GM18909 (cell line): ENCODE measurements around the gene HEXIM2.

Experiments used
- ATAC-seq: cut with Tn5 transposase; IDR thresholded peaks from one replicate; pipeline ENCODE4 v1.9.1; 2021; ENCODE audit warnings: mild to moderate bottlenecking; ENCODE audit not compliant: unreplicated experiment, poor library complexity

HEXIM2 gene

GRCh38 chr17:45143094-45143670 is 18.5 kb upstream of the HEXIM2 start:
- ATAC-seq = no peak

GRCh38 chr17:45143767-45144198 is 17.9 kb upstream of the HEXIM2 start:
- ATAC-seq = no peak

DNA sequence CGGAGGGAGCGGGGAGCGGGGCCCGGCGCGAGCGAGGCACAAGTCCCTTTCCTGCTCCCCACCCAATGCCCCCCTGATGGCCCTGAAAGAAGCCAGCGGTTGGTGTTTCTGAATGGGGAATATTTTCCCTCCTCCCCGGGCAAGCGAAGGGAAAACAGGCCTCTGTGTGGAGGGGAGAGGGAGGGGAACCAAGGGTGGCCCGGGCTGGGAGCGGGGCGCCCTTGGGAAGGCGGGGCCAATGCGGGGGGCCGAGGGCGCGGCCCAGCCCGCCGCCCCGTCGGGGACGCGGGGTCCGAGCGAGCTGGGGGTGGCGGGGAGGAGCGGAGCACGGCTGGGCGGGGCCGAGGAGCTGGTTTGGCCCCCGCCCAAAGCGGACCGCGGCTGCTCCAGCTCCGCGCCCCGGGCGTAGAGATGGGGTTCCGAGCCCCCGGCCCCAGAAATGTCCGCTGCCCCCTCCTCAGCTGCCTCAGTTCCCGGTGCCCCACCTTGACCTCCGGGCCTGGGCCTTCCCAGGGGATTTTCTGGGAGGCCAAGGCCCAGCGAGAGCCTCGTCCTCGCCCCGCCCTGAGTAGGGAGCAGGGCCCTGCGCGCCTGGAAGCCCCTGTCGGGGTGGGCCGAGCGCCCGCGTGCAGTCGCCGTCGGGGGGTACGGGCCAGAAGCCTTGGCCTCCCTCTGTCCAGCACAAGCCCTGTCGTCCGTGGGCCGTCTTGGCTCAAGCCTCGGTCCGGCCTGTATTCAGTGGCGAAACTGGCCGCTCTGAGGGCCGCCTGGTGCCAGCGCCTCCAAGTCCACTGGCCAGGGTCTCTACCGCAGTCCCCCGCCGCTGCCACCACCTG is 17.3 kb upstream of the HEXIM2 start:
- ATAC-seq = no peak

DNA sequence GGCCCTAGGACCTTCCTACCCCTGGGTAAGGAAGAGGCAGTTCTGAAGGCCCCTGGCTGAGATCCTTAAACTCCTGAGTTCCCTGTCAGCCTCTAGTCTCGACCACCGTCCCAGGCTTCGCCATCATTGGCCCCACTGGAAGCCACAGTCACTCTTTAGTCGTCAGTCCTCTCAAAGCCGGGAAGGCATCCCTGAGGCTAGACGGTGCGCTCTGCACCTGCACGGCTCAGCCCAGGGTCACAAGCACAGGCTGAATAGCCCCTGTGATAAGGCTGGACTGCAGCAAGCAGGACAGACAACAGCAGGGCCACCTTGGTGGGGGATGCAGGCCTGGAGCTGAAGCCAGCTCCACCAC is 16.7 kb upstream of the HEXIM2 start:
- no peak for ATAC-seq

DNA sequence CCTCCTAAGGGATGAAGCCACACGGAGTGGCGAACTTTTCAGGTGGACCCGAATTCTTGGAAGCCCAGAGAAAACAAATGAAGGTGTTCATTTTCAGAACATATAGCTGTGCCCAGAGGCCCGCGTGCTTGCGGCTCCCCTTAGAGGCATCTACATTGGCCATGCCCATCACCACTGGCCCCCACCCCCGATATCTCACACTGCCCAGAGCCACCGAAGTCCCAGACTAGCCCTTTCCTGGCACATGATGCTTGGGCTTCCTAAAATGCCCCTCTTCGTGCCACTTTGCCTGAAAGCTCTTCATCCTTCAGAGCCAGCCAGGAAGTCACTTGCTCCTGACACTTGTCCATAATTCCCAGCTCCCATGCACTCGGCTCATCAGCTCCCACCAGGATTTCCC is 15.5 kb upstream of the HEXIM2 start:
- no peak for ATAC-seq

DNA sequence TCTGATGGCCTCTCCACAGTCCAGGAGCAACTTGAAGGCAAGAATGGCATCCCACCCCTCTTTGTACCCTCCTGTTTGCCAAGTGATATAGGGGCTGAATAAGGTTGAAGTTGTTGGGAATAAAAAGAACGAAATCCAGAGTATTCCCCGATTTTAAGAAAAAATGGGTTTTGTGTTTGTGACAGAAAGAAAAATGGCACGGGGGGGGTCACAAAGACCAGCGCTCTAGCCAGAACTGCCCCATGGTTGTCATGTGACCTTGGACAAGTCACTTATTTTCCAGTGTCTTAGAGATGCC is 15.1 kb upstream of the HEXIM2 start:
- no peak for ATAC-seq

DNA sequence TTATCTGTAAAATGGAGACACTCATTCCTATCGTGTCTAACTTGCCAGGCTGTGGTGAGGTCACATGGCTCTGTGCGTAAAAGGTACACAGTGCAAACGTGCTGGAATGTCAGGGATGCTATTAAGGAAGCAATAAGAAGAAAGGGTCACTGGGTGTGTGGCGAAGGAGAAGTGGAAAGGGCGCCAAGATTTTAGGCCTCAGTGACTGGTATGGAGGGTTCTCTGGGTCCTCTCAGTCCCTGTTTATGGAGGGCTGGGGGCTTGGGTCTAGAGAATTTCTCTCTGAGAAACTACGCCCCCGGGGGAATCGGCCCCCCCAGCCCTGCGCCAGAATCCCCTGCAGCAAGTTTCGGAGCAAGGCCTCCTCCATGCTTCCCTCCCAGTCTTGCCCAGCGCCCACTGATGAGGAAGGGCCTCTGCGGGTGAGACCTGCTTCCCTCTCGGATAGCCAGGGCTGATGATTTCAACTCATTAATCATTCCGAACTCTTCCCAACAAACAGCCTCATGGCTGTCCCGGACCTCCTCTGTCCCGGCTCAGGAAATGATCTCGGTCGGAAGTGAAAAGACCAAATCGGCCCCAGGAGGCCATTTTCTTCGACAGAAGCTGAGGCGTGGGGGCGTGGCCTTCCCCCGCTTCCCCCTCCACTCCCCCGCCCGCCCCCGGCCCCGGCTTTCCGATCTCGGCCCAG is 14.6 kb upstream of the HEXIM2 start:
- no peak for ATAC-seq

DNA sequence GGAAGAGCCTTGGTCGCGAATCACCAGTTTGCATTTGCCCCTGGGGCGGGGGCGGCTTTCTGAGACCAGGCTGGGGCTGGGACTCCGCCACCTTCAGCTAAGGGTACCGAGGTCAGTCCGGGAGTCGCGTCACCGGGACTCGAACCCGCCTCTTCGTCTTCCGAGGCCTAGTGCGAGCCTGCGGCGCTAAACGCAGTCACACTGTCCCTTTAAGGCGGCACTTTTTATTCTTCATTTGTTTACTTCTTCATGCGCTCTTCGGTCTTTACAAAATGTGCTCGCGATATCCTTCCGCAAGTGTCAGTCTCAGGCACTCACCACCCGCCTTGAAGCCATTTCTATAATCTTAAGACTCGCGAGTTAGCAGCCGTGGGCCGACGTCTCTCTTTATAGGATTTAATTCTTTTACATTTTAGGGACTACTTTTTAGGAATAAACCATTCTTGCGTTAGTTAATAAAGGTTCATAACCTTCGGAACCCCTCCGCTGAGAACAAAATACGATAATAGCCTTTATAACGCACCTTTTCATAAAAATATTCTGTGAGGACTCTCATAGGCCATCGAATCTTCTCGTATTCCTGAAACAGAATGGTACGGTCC is 14.0 kb upstream of the HEXIM2 start:
- ATAC-seq = no peak

DNA sequence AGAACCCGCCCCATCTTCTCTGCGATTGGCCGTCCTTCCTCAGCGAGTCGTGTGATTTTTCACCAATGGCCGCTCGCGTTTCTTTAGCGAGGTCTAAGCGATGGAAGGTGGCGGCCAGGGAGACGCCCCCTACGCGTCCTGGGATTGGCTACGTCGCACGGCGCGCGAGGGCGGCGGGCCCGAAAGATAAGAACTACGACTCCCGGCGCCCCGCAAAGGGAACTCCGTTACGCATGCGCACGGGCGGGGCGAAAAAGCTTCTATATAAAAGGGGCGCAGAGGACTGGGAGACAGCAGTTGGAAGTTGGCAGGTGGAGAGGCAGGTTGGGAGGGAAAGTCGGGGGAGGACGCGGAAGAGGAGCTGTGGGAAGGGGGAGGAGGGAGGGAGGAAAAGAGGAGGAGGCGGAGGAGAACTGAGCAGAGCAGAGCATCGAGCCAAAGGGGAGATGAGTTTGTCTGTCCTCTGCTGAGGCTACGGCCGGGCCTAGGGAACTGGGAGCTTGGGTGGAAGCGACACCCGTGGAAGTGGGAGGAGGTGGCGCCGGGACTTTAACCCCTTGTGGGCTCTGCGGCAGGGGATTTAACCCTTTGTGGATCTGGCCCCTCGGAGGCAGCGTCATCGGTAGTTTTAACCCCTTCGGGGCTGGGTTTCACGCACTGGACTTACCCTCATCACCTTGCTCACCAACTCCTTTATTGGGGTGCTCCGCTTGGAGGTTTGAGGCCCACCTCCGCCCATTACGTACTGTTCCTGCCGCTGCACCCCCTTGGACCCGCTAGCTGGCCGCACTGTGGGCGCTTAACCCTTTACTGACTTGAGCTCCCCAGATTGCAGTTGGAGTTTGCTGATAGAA is 13.3 kb upstream of the HEXIM2 start, which contains the start of gene HEXIM1:
TSS of gene HEXIM1 (plus strand) at position 293 of the 854 bp plus-strand sequence. CDS start 716 bp downstream, outside the sequence.
- ATAC-seq = peak; percentile 72

DNA sequence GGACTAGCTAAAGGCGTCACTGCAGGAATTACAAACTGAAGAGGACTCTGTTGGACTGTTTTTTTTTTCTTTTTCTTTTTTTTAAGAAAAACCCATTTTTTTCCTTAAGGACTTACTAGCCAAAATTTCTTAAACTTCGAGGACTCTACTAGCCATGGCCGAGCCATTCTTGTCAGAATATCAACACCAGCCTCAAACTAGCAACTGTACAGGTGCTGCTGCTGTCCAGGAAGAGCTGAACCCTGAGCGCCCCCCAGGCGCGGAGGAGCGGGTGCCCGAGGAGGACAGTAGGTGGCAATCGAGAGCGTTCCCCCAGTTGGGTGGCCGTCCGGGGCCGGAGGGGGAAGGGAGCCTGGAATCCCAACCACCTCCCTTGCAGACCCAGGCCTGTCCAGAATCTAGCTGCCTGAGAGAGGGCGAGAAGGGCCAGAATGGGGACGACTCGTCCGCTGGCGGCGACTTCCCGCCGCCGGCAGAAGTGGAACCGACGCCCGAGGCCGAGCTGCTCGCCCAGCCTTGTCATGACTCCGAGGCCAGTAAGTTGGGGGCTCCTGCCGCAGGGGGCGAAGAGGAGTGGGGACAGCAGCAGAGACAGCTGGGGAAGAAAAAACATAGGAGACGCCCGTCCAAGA is 12.5 kb upstream of the HEXIM2 start:
- peak; percentile 35 for ATAC-seq

DNA sequence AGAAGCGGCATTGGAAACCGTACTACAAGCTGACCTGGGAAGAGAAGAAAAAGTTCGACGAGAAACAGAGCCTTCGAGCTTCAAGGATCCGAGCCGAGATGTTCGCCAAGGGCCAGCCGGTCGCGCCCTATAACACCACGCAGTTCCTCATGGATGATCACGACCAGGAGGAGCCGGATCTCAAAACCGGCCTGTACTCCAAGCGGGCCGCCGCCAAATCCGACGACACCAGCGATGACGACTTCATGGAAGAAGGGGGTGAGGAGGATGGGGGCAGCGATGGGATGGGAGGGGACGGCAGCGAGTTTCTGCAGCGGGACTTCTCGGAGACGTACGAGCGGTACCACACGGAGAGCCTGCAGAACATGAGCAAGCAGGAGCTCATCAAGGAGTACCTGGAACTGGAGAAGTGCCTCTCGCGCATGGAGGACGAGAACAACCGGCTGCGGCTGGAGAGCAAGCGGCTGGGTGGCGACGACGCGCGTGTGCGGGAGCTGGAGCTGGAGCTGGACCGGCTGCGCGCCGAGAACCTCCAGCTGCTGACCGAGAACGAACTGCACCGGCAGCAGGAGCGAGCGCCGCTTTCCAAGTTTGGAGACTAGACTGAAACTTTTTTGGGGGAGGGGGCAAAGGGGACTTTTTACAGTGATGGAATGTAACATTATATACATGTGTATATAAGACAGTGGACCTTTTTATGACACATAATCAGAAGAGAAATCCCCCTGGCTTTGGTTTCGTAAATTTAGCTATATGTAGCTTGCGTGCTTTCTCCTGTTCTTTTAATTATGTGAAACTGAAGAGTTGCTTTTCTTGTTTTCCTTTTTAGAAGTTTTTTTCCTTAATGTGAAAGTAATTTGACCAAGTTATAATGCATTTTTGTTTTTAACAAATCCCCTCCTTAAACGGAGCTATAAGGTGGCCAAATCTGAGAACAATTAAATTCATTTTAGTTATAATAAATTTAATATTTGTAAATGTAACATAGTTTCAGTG is 11.7 kb upstream of the HEXIM2 start:
- no peak for ATAC-seq

DNA sequence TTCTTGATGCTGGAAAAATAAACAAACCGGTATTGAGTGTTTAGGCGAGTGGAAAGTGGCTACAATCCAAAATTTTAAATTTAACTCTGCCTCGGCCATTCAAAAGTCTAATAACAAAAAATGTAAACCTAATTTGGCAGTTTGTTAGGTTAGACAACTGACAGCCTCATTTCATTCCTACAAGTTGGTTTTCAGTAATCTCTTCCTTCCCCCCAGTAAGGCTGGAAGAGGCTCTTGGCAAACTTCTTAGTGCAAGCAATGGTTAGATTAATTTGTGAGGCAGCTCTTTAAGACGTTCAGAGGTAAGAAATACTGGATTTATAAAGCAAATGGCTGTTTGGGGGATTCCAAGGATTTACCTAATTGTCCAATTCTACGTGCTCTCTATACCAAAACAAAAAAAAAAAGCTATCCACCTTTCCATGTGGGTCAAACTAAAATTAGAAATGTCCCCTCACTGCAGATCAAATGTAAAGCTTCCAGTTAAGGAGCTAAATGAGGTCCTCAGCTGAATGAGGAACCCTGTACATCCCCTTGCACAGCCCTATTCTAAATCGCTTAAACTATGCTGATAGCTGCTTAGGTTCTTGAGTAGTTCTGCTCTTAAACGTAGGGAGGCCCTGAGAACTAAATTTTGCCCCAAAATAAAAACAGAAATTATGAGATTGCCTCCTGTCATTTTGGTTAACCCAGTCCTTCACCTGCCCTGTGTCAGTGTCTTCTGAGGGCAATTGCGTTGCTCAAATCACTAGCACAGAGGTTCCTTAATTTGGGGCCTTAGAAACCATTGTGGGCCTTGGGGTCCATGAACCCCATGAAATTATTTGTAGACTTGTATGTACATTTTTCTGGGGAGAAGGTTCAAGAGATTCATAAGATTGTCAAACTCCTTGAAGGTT is 10.5 kb upstream of the HEXIM2 start:
- ATAC-seq = no peak

DNA sequence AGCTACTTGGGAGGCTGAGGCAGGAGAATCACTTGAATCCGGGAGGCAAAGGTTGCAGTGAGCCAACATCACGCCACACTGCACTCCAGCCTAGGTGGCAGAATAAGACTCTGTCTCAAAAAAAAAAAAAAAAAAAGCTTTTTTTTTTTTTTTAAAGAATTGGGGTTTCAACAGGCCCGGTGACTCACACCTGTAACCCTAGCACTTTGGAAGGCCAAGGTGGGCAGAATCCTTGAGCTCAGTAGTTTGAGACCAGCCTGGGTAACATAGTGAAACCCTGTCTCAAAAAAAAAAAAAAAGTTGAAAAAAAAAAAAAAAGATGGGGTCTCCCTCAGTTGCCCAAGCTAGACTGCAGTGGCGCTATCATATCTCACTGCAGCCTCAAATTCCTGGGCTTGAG is 6.6 kb upstream of the HEXIM2 start:
- no peak for ATAC-seq

GRCh38 chr17:45155483-45155882 is 6.2 kb upstream of the HEXIM2 start:
- ATAC-seq = no peak

DNA sequence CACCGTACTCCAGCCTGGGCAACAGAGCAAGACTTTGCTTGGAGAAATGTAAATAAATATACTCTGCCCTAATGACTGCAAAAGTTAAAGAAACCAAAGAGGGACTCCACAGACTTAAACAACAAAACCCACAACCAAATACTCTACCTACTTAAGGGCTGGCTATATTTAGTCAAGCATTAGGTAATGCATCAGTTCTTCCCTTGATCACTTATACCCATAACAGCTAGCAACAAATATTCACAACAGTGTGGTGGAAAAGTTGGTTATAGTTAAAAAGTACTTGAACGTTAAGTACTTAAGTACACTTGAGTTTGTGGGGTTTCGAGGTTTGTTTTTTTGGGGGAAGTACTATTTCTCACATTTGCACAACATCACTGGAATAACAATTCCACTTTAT is 5.4 kb upstream of the HEXIM2 start:
- no peak for ATAC-seq

- peak; percentile 18 for ATAC-seq
Measured at GRCh38 chr17:45160447-45161287, 1.0 kb upstream of the HEXIM2 start.
